Activated T-cell treated with anti-CD3 and anti-CD28 coated beads, Interleukin-2, amount 50 U/mL, for 72 hours (primary cell): Measurements from ENCODE around the gene TMPRSS7. TPM values are rescaled to one million over a fixed set of nuclear protein-coding genes. Genes with fewer than 3 reads are reported as not detected.

Experiments
- ATAC-seq, 2 donors: fragments of 150-1000 bp; cut with Tn5 transposase; replicated peaks in 1 of 2; 2 replicates each; pipeline ENCODE4 v1.10.0; 2021; ENCODE audit warnings: moderate library complexity in 2 of 2, mild to moderate bottlenecking in 1 of 2
- DNase-seq, 2 donors: peaks; one replicate each; pipeline ENCODE4 v3.0.0; 2021 to 2022; ENCODE audit warnings: mixed read lengths in 1 of 2
- H3K27ac Mint-ChIP-seq: one replicate; pipeline ENCODE4 v1.8.0; 2022; ENCODE audit warnings: mild to moderate bottlenecking, moderate library complexity, mixed read lengths
- H3K27me3 Mint-ChIP-seq: one replicate; pipeline ENCODE4 v1.8.0; 2022; ENCODE audit warnings: low read depth, mixed read lengths
- H3K36me3 Mint-ChIP-seq, 2 donors: one replicate each; pipeline ENCODE4 v1.8.0; 2022; ENCODE audit warnings: mixed read lengths in 2 of 2, mild to moderate bottlenecking in 1 of 2; ENCODE audit not compliant: insufficient read depth in 2 of 2
- H3K4me1 Mint-ChIP-seq: one replicate; pipeline ENCODE4 v1.8.0; 2022; ENCODE audit warnings: low read depth, mixed read lengths
- H3K4me3 Mint-ChIP-seq, 2 donors: one replicate each; pipeline ENCODE4 v1.8.0; 2022; ENCODE audit warnings: mild to moderate bottlenecking in 2 of 2, mixed read lengths in 2 of 2, moderate library complexity in 2 of 2
- H3K9me3 Mint-ChIP-seq, 2 donors: one replicate each; pipeline ENCODE4 v1.8.0; 2022; ENCODE audit warnings: mixed read lengths in 2 of 2
- total RNA-seq, 2 donors: library from RNA; stranded (reverse); gene quantifications; one replicate each; pipeline ENCODE4 v1.2.3, GENCODE V29; 2022

Gene TMPRSS7
- total RNA-seq, 2 donors from 2014 or later, result 0.09 to 0.17 TPM

DNA sequence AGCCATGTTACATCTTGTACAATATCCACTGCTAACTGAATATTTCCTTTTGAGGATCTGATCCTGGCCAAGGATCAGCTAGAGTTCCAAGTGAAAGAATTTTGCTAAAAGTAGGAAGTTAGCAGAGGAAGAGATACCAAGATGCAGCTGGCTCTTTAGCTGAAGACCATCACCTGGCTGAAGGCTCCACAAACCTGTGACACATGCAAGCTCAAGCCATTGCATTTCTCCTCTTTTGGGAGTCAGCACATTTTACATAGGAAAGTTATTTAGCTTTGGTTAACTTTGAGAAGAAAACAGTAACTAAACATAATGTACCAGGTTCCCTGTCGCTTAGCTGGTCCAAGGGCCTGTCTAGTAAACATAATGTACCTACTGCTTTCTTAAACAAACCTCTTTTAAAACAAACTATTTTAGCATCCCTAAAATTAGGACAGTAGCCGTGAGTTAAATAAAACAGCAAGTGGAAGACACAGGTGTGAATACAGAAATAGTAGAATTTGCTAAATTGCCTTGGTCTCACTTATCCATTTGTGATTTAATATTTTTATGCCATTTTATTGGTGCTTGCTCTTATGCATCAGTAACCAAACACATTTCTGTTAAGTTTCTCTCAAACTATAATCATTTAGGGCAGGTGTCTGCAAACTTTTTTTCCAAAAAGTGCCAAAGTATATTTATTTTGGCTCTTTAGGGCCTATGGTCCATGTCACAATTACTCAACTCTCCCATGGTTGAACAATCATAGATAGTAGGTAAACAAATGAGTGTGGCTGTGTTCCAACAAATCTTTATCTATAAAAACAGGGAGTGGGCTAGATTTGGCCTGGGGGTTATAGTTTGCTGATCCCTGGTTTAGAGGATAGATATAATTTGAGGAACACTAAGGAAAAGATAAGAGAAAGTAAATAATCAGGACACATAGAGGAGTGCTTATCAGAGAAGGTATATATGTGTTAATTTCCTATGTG lies 87.3 kb downstream of the TMPRSS7 start:
- ATAC-seq, result no peak
- Mint-ChIP-seq H3K36me3 (peaks cover 0 to under 1% of the 10 kb centered on the region in 2 donors), H3K4me1 (peaks cover 52% of the 10 kb centered on the region)

DNA sequence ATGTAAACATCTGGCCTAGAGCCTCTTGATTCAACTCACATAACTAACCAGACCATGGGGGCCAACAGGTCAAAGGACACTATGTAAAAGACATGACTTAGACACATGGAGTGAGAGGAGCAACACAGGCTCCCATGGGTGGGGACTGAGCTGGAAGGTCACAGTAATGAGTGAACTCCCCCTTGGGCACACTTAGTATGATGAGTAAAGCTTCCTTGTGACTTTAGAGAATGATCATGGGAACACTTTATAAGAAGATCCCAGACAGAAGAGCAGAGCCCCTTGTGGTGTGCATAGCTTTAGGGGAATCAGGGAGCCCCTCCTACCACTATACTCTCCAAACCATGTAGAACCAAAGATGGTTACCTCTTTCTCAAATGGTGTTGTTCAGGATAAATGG lies 88.3 kb downstream of the TMPRSS7 start:
- DNase-seq (no peak), ATAC-seq (no peak)
- Mint-ChIP-seq H3K9me3 (no peaks in the 10 kb centered on the region), H3K27me3 (no peaks in the 10 kb centered on the region), H3K36me3 (no peaks in the 10 kb centered on the region), H3K4me3 (no peak overlapping the region), H3K27ac (no peak overlapping the region), H3K4me1 (peaks cover 62% of the 10 kb centered on the region)

More for the DNA sequence above, 87.3 kb downstream of the TMPRSS7 start:
- DNase-seq, result no peak
- Mint-ChIP-seq H3K9me3 (no peaks in the 10 kb centered on the region), H3K27me3 (no peaks in the 10 kb centered on the region), H3K27ac (peak overlapping the region; percentile 62), H3K4me3 (no peak overlapping the region)

DNA sequence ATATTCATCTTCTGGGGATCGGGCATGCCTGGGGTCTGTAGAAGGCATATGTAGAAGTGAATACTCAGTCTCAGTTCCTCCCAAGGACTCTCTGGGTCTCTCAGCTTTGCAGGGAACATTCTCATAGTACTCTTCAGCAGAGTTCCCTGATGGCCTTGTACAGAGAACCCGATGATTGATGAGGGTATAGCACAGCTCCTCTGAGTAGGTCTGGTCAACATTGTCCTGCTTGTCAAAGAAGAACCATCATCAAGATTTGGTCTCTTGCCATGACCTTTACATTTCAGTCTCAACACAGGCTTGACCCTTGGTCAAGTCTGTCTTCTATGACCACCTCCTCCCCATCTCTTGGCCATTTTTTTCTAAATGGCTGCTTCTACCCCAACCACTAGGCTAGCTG lies 89.0 kb downstream of the TMPRSS7 start:
- Mint-ChIP-seq H3K36me3 (no peaks in the 10 kb centered on the region), H3K4me3 (no peak overlapping the region), H3K4me1 (peaks cover 63% of the 10 kb centered on the region), H3K27ac (no peak overlapping the region), H3K27me3 (no peaks in the 10 kb centered on the region), H3K9me3 (no peaks in the 10 kb centered on the region)
- no peak for ATAC-seq
- DNase-seq, result no peak

DNA sequence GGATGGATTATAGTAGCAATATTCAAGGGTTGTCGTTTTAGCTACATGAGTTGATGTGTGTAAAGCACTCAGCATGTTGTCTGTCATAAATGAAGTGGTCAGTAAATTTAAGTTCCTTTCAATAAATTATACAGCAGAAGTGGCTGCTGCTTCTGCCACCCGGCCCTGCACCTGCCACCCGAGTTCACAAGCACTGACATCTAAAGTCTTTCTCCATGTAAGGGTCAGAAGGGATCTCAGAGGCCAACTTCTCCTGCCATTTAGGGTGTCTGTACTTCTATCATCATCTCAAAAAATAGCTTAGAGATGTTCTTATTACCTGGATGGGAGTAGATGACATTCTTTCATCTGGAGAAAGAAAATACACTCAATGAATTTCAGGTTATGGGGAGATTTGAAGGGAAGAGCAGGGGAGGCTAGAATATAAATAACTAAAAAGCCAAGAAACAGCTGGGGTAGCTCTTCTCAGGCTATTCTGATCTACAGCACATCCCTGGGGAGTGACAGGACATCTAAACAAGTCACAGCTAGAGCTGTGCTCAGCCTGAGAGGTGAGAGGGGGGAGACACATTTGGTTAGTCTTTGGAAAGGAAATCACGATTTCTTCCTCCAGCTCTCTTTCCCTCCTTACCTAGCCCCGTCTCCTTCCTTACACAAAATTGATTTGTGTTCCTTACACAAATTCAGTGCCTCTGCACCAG lies 90.5 kb downstream of the TMPRSS7 start:
- Mint-ChIP-seq H3K4me1 (peaks cover 63% of the 10 kb centered on the region), H3K9me3 (no peaks in the 10 kb centered on the region), H3K27me3 (no peaks in the 10 kb centered on the region), H3K4me3 (no peak overlapping the region), H3K36me3 (peaks cover 0 to 2% of the 10 kb centered on the region in 2 donors), H3K27ac (peak overlapping the region; percentile 6)
- no peak for DNase-seq
- ATAC-seq, result no peak

DNA sequence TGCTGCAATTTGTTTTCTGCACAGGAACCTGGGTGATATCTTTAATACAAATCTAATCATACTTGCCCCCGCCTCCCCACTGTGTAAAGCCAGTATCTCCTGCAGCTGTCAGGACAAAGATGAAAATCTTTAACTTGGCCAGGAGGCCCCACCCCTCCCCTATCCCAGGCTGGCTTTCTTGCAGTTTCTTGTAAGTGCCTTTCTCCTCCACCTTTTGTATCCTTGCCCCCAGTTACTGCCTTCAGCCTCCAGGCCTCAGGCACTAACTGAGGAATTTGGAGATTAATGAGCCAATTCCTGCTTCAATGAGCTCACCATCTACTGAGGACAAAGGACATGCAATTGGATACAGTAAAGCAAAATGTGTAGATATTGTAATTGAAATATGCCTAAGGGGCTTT lies 92.0 kb downstream of the TMPRSS7 start:
- peak overlapping the region; percentile 53 to 56 for H3K4me3 Mint-ChIP-seq
- H3K27me3 Mint-ChIP-seq, result no peaks in the 10 kb centered on the region

DNA sequence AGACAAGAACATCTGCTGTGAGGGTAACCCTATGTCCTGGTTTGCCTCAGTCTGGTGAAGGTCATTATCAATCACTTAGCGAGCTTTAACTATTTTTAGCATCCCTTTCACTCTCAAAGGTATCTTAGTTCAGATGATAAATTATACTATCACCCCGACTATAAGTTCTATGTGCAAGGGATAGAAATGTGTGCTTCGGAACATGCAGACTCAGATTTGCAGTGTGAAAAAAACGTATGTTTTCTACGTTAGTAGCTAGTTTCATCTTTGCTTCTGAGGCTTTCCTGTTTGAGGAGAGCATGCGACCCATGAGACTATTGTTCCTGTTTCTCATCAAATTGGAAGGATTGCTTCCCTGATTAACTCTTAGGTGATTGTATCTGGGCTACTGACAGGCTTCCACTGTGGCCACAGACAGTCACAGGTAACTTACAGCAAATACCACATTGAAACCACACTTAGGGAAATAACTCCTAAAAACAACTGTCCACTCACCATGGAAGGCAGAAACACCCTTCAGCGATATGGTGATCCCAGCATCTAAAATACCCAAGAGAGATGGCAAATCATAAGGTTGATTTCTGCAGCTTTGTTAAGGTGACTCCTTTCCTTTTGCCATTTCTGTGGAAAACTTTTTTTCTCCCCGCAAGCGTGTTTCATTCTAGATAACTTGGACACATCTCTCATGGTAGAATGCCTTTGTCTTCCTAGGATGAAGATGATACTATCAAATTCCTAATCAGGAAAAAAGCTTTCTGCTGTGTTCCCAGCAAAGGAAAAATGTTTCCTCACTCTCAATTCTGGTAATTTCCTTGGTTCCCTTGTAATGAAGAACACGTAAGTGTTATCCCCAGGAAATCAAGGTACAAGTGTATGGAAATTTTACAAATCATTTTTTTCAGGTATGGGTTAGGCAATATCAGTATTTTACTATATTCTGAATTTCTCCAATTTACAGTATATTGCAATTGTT lies 93.3 kb downstream of the TMPRSS7 start:
- Mint-ChIP-seq H3K4me3 (peak overlapping the region; percentile 53 to 56), H3K4me1 (peaks cover 70% of the 10 kb centered on the region), H3K27ac (peak overlapping the region; percentile 85), H3K9me3 (no peaks in the 10 kb centered on the region), H3K36me3 (peaks cover 2 to 6% of the 10 kb centered on the region in 2 donors), H3K27me3 (no peaks in the 10 kb centered on the region)
- ATAC-seq (peak; percentile 18 to 37), DNase-seq (no peak)

More for the DNA sequence above, 92.0 kb downstream of the TMPRSS7 start:
- ATAC-seq (no peak), DNase-seq (no peak)
- peaks cover 63% of the 10 kb centered on the region for H3K4me1 Mint-ChIP-seq
- peaks cover 2 to 6% of the 10 kb centered on the region in 2 donors for H3K36me3 Mint-ChIP-seq
- H3K27ac Mint-ChIP-seq, result peak overlapping the region; percentile 85
- H3K9me3 Mint-ChIP-seq, result no peaks in the 10 kb centered on the region

DNA sequence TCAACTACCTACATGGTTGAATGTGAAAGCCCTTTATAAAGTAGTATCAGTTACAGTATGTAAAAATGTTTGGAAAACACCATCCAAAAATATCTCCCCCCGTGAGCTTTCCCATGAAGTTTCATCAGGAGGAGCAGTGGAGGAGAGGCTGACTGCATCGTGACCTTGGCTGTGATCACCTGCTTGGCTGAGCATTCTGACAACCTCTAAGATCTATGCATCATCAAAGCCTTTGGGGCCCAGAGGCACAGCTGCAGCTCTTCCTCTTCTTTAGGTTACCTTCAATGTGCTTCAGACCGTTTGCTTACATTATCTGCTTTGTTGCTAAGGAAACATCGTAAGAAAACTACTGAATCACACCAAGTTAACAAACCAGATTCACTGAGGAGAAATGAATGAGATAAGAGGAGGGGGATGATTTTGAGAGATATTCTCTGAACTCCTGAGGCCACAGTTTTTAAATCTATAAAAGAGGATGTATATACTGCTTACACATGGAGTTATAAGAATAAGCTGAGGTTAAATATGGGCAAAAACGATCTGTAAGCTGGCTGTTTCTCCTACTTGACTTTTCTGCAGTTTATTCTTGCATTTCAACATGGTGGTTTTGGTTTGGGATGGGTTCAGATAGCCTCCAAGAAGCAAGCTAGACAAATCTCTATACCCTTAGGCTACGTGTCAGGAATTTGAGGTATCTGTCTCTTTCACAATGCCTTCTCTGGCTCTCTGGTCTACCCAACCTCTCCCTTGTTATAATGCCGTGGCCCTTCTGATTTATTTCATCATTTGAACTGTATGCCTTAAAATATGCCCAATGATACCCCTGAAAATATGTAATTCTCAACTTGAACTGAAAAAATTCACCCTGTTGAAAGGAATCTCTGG lies 94.5 kb downstream of the TMPRSS7 start:
- Mint-ChIP-seq H3K9me3 (no peaks in the 10 kb centered on the region), H3K27ac (peak overlapping the region; percentile 20)
- peak; percentile 74 to 78 for ATAC-seq

DNA sequence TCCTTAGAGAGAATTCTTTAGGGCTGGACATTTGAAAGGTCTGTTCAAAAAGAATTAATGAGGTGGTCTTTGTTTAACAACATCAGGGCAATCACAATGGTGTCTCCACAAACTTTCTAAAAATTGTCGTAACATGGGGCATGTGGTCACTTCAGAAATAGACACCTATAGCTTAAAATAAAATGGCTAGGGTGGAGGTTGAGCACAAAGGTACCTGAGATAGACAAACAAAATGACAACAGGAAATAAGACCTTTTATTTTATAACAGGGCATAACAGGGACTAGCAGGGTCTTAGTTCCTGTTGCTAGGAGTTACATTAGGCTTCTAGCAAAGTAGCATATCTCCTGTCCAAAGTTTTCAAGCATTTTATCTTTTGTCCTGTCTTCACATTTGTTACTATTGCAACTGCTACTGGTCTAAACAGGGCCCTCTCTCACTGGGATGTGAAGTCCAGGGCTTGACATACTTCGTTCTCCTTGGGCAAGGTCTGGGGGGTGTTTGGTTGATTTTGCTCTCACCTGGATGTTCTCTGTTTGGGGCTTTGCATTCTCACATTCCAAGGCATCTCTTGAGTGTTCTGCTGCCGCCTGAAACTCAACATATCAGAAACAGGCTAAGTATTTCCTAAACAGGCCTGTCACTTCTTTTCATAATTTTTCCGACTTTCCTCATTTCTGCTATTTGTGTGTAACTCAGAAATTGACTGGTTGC lies 95.5 kb downstream of the TMPRSS7 start:
- DNase-seq (no peak), ATAC-seq (no peak)
- peak overlapping the region; percentile 73 for H3K27ac Mint-ChIP-seq
- peak overlapping the region; percentile 56 to 80 for H3K4me3 Mint-ChIP-seq
- H3K9me3 Mint-ChIP-seq, result no peaks in the 10 kb centered on the region
- H3K4me1 Mint-ChIP-seq, result peaks cover 92% of the 10 kb centered on the region
- no peaks in the 10 kb centered on the region for H3K27me3 Mint-ChIP-seq
- H3K36me3 Mint-ChIP-seq, result peaks cover 4 to 6% of the 10 kb centered on the region in 2 donors

More for the DNA sequence above, 94.5 kb downstream of the TMPRSS7 start:
- peak; percentile 57 to 60 for DNase-seq
- Mint-ChIP-seq H3K36me3 (peaks cover 4 to 6% of the 10 kb centered on the region in 2 donors), H3K27me3 (no peaks in the 10 kb centered on the region), H3K4me1 (peaks cover 82% of the 10 kb centered on the region), H3K4me3 (peak overlapping the region; percentile 53 to 56)

DNA sequence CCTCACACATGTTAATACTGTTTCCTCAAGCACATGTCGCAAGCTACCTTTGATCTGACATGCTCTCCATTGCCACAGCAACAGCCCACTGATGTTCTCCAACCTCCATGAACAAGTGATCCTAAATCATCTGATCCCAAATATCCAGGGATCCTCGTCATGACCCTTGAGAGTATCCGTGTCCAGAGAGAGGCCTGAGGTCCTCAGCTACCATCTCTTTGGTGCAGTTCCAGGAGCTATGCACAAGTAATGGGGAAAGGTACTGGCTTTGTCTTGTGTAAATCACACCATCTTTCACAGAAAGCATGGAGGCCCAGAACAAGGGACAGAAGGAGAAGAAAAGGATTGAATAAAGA lies 96.1 kb downstream of the TMPRSS7 start:
- ATAC-seq (no peak), DNase-seq (no peak)
- Mint-ChIP-seq H3K4me1 (peaks cover 96% of the 10 kb centered on the region), H3K4me3 (peak overlapping the region; percentile 53 to 80), H3K9me3 (no peaks in the 10 kb centered on the region), H3K27me3 (no peaks in the 10 kb centered on the region), H3K36me3 (peaks cover 4 to 6% of the 10 kb centered on the region in 2 donors), H3K27ac (peak overlapping the region; percentile 73)
